Caco-2 (cell line): ENCODE measurements around the gene SCLT1. TPM values are rescaled to one million over a fixed set of nuclear protein-coding genes. Genes with fewer than 3 reads are reported as not detected.

Experiments used
- BruUV-seq: library from RNA; stranded (reverse); fragments of 400-500 nt; replicated peaks from 2 replicates; lab custom pipeline; 2021; lab: Mats Ljungman, UMichigan
- CTCF ChIA-PET: fragments of 300-600 bp; sonication (Branson Sonifier 250); formaldehyde crosslinking; loops from one replicate; lab custom pipeline; 2022; ENCODE audit warnings: antibody characterized with exemption; lab: Charles Lee
- POLR2A ChIA-PET: fragments of 300-600 bp; sonication (Branson Sonifier 250); formaldehyde crosslinking; loops from one replicate; lab custom pipeline; 2022; ENCODE audit warnings: antibody characterized with exemption; lab: Charles Lee
- DNase-seq, 2 experiments: peaks; one replicate each; pipeline versions ENCODE4 v3.0.0 to v3.0.0-alpha.2; 2020 to 2022
- H3K27me3 ChIP-seq: replicated peaks from 2 replicates; pipeline ENCODE4 v1.6.0; 2011; ENCODE audit warnings: low read length; ENCODE audit not compliant: control insufficient read depth, insufficient read depth
- H3K36me3 ChIP-seq: 2 replicates; pipeline ENCODE4 v1.5.1; 2011; ENCODE audit warnings: low read length; ENCODE audit not compliant: control insufficient read depth, insufficient read depth
- H3K4me1 ChIP-seq: fragments of 250-450 bp; sonication (Bioruptor Pico); 2 replicates; pipeline ENCODE4 v1.5.1; 2020; ENCODE audit warnings: mild to moderate bottlenecking
- H3K4me3 ChIP-seq: 2 replicates; pipeline ENCODE4 v1.5.1; 2011; ENCODE audit warnings: low read depth, mild to moderate bottlenecking, control low read depth, low read length
- H3K9me3 ChIP-seq: fragments of 250-450 bp; sonication (Bioruptor Pico); 2 replicates; pipeline ENCODE4 v1.5.1; 2020; ENCODE audit warnings: mild to moderate bottlenecking, moderate library complexity
- H3K27ac Mint-ChIP-seq: one replicate; pipeline ENCODE4 v1.8.0; 2022; ENCODE audit warnings: mixed read lengths; ENCODE audit not compliant: unreplicated experiment
- H3K27me3 Mint-ChIP-seq: one replicate; pipeline ENCODE4 v1.8.0; 2022; ENCODE audit warnings: mixed read lengths; ENCODE audit not compliant: insufficient read depth, unreplicated experiment
- H3K36me3 Mint-ChIP-seq: one replicate; pipeline ENCODE4 v1.8.0; 2022; ENCODE audit warnings: mild to moderate bottlenecking, mixed read lengths; ENCODE audit not compliant: insufficient read depth, unreplicated experiment
- H3K4me1 Mint-ChIP-seq: one replicate; pipeline ENCODE4 v1.8.0; 2022; ENCODE audit warnings: low read depth, mixed read lengths; ENCODE audit not compliant: unreplicated experiment
- H3K4me3 Mint-ChIP-seq: one replicate; pipeline ENCODE4 v1.8.0; 2022; ENCODE audit warnings: mild to moderate bottlenecking, moderate library complexity, mixed read lengths; ENCODE audit not compliant: unreplicated experiment
- H3K9me3 Mint-ChIP-seq: one replicate; pipeline ENCODE4 v1.8.0; 2022; ENCODE audit warnings: mixed read lengths; ENCODE audit not compliant: unreplicated experiment
- CTCF ChIP-seq, 2 experiments: fragments of 200-600 bp in 1 of 2; IDR thresholded peaks; 1 replicate in 1 of 2; 2 replicates in 1 of 2; pipeline versions ENCODE4 v1.5.1 to v1.8.0; 2011 to 2022; ENCODE audit warnings: antibody characterized with exemption in 1 of 2, control low read depth in 1 of 2, inconsistent platforms in 1 of 2, low read depth in 1 of 2, low read length in 1 of 2, mild to moderate bottlenecking in 1 of 2, moderate library complexity in 1 of 2; ENCODE audit not compliant: insufficient read depth in 1 of 2, severe bottlenecking in 1 of 2, unreplicated experiment in 1 of 2
- intact Hi-C: fragments of 100-400 bp; cut with micrococcal nuclease; formaldehyde crosslinking; loops from one replicate; pipeline ENCODE4 v1.10.0; 2022; ENCODE audit not compliant: unreplicated experiment
- total RNA-seq: library from RNA; stranded (reverse); gene quantifications from 2 replicates; pipeline ENCODE4 v1.2.3, GENCODE V29; 2022

The SCLT1 gene
- total RNA-seq, 1 experiment from 2014 or later, result 9.3 TPM

- CTCF ChIA-PET, result no interaction called here
- POLR2A ChIA-PET, result no interaction called here
- H3K9me3 ChIP-seq, result no peaks in the 10 kb centered on the region
- H3K4me3 ChIP-seq, result no peak overlapping the region
- no peak for TF ChIP-seq CTCF (IDR thresholded peaks at IDR 0.05; ENCODE audit: insufficient read depth in 1 of 2, low read depth in 1 of 2, low read length in 1 of 2, severe bottlenecking in 1 of 2, unreplicated experiment in 1 of 2)
- H3K4me3 Mint-ChIP-seq, result no peak overlapping the region
- peaks cover 56% of the 10 kb centered on the region for H3K36me3 Mint-ChIP-seq
- DNase-seq, result no peak
- no peaks in the 10 kb centered on the region; the same call in 1 of the 2 replicates for H3K36me3 ChIP-seq
- H3K27me3 Mint-ChIP-seq, result no peaks in the 10 kb centered on the region
- no TSS peak for BruUV-seq
- intact Hi-C loops, result no loop called here
- H3K27me3 ChIP-seq, result no peaks in the 10 kb centered on the region
- H3K9me3 Mint-ChIP-seq, result no peaks in the 10 kb centered on the region
- H3K4me1 ChIP-seq, result no peaks in the 10 kb centered on the region; the same call in 1 of the 2 replicates
- no peak overlapping the region for H3K27ac Mint-ChIP-seq
- H3K4me1 Mint-ChIP-seq, result peaks cover 3% of the 10 kb centered on the region
Observed at GRCh38 chr4:128871948-128872347, 221.4 kb downstream of the SCLT1 start.

GRCh38 chr4:128869776-128870509 lies 223.4 kb downstream of the SCLT1 start:
- H3K4me3 ChIP-seq, result no peak overlapping the region
- no peak for DNase-seq
- Mint-ChIP-seq H3K36me3 (peaks cover 75% of the 10 kb centered on the region), H3K27me3 (no peaks in the 10 kb centered on the region), H3K4me1 (peaks cover 16% of the 10 kb centered on the region), H3K27ac (no peak overlapping the region), H3K4me3 (no peak overlapping the region), H3K9me3 (no peaks in the 10 kb centered on the region)
- H3K27me3 ChIP-seq, result no peaks in the 10 kb centered on the region
- TF ChIP-seq CTCF (IDR thresholded peaks at IDR 0.05; ENCODE audit: insufficient read depth in 1 of 2, low read depth in 1 of 2, low read length in 1 of 2, severe bottlenecking in 1 of 2, unreplicated experiment in 1 of 2), result no peak
- intact Hi-C loops, result no loop called here
- BruUV-seq, result no TSS peak
- no peaks in the 10 kb centered on the region; the same call in 1 of the 2 replicates for H3K4me1 ChIP-seq
- CTCF ChIA-PET, result no interaction called here
- H3K9me3 ChIP-seq, result no peaks in the 10 kb centered on the region
- POLR2A ChIA-PET, result no interaction called here
- H3K36me3 ChIP-seq, result no peaks in the 10 kb centered on the region; the same call in 1 of the 2 replicates

- POLR2A ChIA-PET, result no interaction called here
- Mint-ChIP-seq H3K36me3 (peaks cover 81% of the 10 kb centered on the region), H3K27ac (no peak overlapping the region), H3K27me3 (no peaks in the 10 kb centered on the region), H3K4me1 (peaks cover 17% of the 10 kb centered on the region), H3K4me3 (no peak overlapping the region), H3K9me3 (no peaks in the 10 kb centered on the region)
- no peak for TF ChIP-seq CTCF (IDR thresholded peaks at IDR 0.05; ENCODE audit: insufficient read depth in 1 of 2, low read depth in 1 of 2, low read length in 1 of 2, severe bottlenecking in 1 of 2, unreplicated experiment in 1 of 2)
- Histone ChIP-seq H3K36me3 (no peaks in the 10 kb centered on the region; the same call in 1 of the 2 replicates), H3K27me3 (no peaks in the 10 kb centered on the region), H3K4me3 (no peak overlapping the region), H3K4me1 (no peaks in the 10 kb centered on the region; the same call in 1 of the 2 replicates), H3K9me3 (no peaks in the 10 kb centered on the region)
- DNase-seq, result no peak
- intact Hi-C loops, result no loop called here
- CTCF ChIA-PET, result no interaction called here
- BruUV-seq, result no TSS peak
Observed at GRCh38 chr4:128868758-128869157, 224.6 kb downstream of the SCLT1 start.
